GM12878 (cell line): Measurements from ENCODE around the gene SFSWAP. TPM values are rescaled to one million over a fixed set of nuclear protein-coding genes. Genes with fewer than 3 reads are reported as not detected.

Source experiments
- IRF4 ChIP-seq: IDR thresholded peaks from 2 replicates; pipeline ENCODE4 v1.6.1; 2011; ENCODE audit warnings: low read depth, low read length
- JUND ChIP-seq: IDR thresholded peaks from 2 replicates; pipeline ENCODE4 v1.6.1; 2012; ENCODE audit warnings: low read depth, mild to moderate bottlenecking, low read length, improper control_type of control experiment, moderate library complexity
- REST ChIP-seq: IDR thresholded peaks from 2 replicates; pipeline ENCODE4 v1.6.1; 2012; ENCODE audit warnings: mild to moderate bottlenecking, low read depth, low read length
- SMAD5 ChIP-seq: IDR thresholded peaks from 2 replicates; pipeline ENCODE4 v1.6.1; 2016; ENCODE audit warnings: antibody characterized with exemption, low read depth
- SREBF2 ChIP-seq: IDR thresholded peaks from 2 replicates; pipeline ENCODE4 v1.6.1; 2012; ENCODE audit warnings: mild to moderate bottlenecking, low read length
- ZNF592 ChIP-seq: fragments of 450-650 bp; IDR thresholded peaks from 2 replicates; pipeline ENCODE4 v1.6.1; 2017; ENCODE audit warnings: mild to moderate bottlenecking, moderate library complexity
- polyA plus RNA-seq, 11 experiments: library from polyadenylated mRNA; depleted of rRNA in 4 of 11; unstranded in 6 of 11; stranded (reverse) in 5 of 11; fragments of >200 nt; fragmentation: Nextera tagmentation in 4 of 11; fragmentation: Illumina TruSeq in 1 of 11; extraction: Ambion mirVana in 4 of 11; extraction: Trizol in 1 of 11; gene quantifications; 1 replicate in 1 of 11; 2 replicates in 10 of 11; pipeline versions ENCODE4 v1.2.1 to v1.2.3, GENCODE V29; 2011 to 2016; ENCODE audit warnings: inconsistent platforms in 2 of 11, missing spikeins in 2 of 11, low read depth in 1 of 11
- total RNA-seq, 4 experiments: library from RNA; depleted of rRNA in 3 of 4; stranded (reverse); fragments of >200 nt in 3 of 4; fragmentation: Illumina TruSeq in 1 of 4; extraction: Trizol in 1 of 4; gene quantifications; 2 replicates each; pipeline versions ENCODE4 v1.2.1 to v1.2.3, GENCODE V29; 2013 to 2021

SFSWAP gene
- total and polyA plus RNA-seq, 10 of the 15 experiments (the other 5 are each of a cell fraction or from before 2014, with no cell fraction given) = 1.8 to 48.6 (median 25.0) TPM

GRCh38 chr12:131806674-131807073, 95.8 kb downstream of the SFSWAP start (continued):
- TF ChIP-seq ZNF592 (no peak), JUND (no peak), IRF4 (no peak), REST (no peak), SMAD5 (no peak), SREBF2 (no peak)
- TF ChIP-seq, all 136 proteins: peak for 0
